HCT116 (cell line): ENCODE measurements around the gene MOB3B. TPM values are rescaled to one million over a fixed set of nuclear protein-coding genes. Genes with fewer than 3 reads are reported as not detected.

Experiments used
- ATAC-seq: fragments of 200-7000 bp; cut with Tn5 transposase; 2 replicates; pipeline ENCODE4 v1.9.1; 2020; ENCODE audit warnings: mild to moderate bottlenecking, moderate library complexity
- BruUV-seq: library from RNA; stranded (reverse); fragments of 400-500 nt; replicated peaks from 2 replicates; lab custom pipeline; 2021; lab: Mats Ljungman, UMichigan
- CTCF ChIA-PET: fragments of 300-600 bp; sonication (Branson Sonifier 250); formaldehyde crosslinking; loops from one replicate; lab custom pipeline; 2021; ENCODE audit warnings: antibody characterized with exemption; lab: Charles Lee
- POLR2A ChIA-PET: fragments of 300-600, 350-600 bp; sonication (Branson Sonifier 250); formaldehyde crosslinking; loops from one replicate; lab custom pipeline; 2021; ENCODE audit warnings: antibody characterized with exemption; lab: Charles Lee
- RAD21 ChIA-PET, 2 experiments: fragments of 300-600 bp; sonication (Branson Sonifier 250); formaldehyde crosslinking; loops; one replicate each; lab custom pipeline; 2023; ENCODE audit warnings: low total read pairs in 2 of 2; ENCODE audit not compliant: uncharacterized antibody in 2 of 2, unreplicated experiment in 2 of 2, low non-redundant PET in 1 of 2; lab: Charles Lee
- DNase-seq: peaks from one replicate; pipeline ENCODE4 v3.0.0-alpha.2; 2010; ENCODE audit warnings: low read depth, low spot score
- H2AFZ ChIP-seq: fragments of 200-600 bp; shearing (Covaris generic), sonication (generic); 2 replicates; pipeline ENCODE4 v1.6.1; 2017; ENCODE audit warnings: low read depth, mixed run types, mixed read lengths, antibody characterized with exemption, low read length; ENCODE audit not compliant: poor library complexity, severe bottlenecking
- H3K27ac ChIP-seq: 2 replicates; pipeline ENCODE4 v1.5.1; 2012; ENCODE audit warnings: low read depth, low read length
- H3K27me3 ChIP-seq: fragments of 200-600 bp; sonication (generic); 2 replicates; pipeline ENCODE4 v1.6.1; 2016; ENCODE audit warnings: mixed run types, low read length, mixed read lengths; ENCODE audit not compliant: insufficient read depth
- H3K36me3 ChIP-seq, 2 experiments: fragments of 200-500 bp in 1 of 2; fragments of 200-600 bp in 1 of 2; sonication (Bioruptor generic) in 1 of 2; sonication (generic) in 1 of 2; 2 replicates each; pipeline versions ENCODE4 v1.5.1 to v1.6.1; 2014 to 2016; ENCODE audit warnings: low read length in 2 of 2, inconsistent platforms in 1 of 2, mixed read lengths in 1 of 2, mixed run types in 1 of 2; ENCODE audit not compliant: insufficient read depth in 2 of 2, control insufficient read depth in 1 of 2
- H3K4me1 ChIP-seq, 2 experiments: fragments of 200-600 bp in 1 of 2; sonication (generic) in 1 of 2; 2 replicates each; pipeline versions ENCODE4 v1.5.1 to v1.6.1; 2012 to 2017; ENCODE audit warnings: low read length in 2 of 2, inconsistent platforms in 1 of 2, mild to moderate bottlenecking in 1 of 2, mixed read lengths in 1 of 2, mixed run types in 1 of 2, moderate library complexity in 1 of 2; ENCODE audit not compliant: insufficient read depth in 2 of 2, control insufficient read depth in 1 of 2
- H3K4me2 ChIP-seq: fragments of 200-600 bp; sonication (generic); 2 replicates; pipeline ENCODE4 v1.6.1; 2017; ENCODE audit warnings: mixed run types, low read length, mixed read lengths
- H3K4me3 ChIP-seq, 2 experiments: fragments of 200-600 bp in 1 of 2; sonication (generic) in 1 of 2; replicated peaks in 1 of 2; 2 replicates each; pipeline ENCODE4 v1.5.1; 2011 to 2016; ENCODE audit warnings: low read length in 2 of 2, control low read depth in 1 of 2, low read depth in 1 of 2, mild to moderate bottlenecking in 1 of 2, mixed read lengths in 1 of 2, mixed run types in 1 of 2
- H3K79me2 ChIP-seq: fragments of 200-600 bp; sonication (generic); 2 replicates; pipeline ENCODE4 v1.6.1; 2017; ENCODE audit warnings: mild to moderate bottlenecking, mixed run types, low read length, moderate library complexity, mixed read lengths; ENCODE audit not compliant: insufficient read depth
- H3K9ac ChIP-seq: fragments of 200-600 bp; sonication (generic); 2 replicates; pipeline ENCODE4 v1.6.1; 2016; ENCODE audit warnings: low read length, mixed read lengths
- H3K9me2 ChIP-seq: fragments of 200-600 bp; sonication (generic), shearing (Covaris generic); 2 replicates; pipeline ENCODE4 v1.6.1; 2017; ENCODE audit warnings: mixed run types, mild to moderate bottlenecking, moderate library complexity; ENCODE audit not compliant: insufficient read depth
- H3K9me3 ChIP-seq, 2 experiments: fragments of 200-500 bp in 1 of 2; fragments of 200-600 bp in 1 of 2; sonication (Bioruptor generic) in 1 of 2; sonication (generic) in 1 of 2; 2 replicates each; pipeline ENCODE4 v1.6.1; 2014 to 2017; ENCODE audit warnings: low read length in 2 of 2, mixed read lengths in 2 of 2, inconsistent platforms in 1 of 2, low read depth in 1 of 2, mild to moderate bottlenecking in 1 of 2, mixed run types in 1 of 2, moderate library complexity in 1 of 2; ENCODE audit not compliant: control insufficient read depth in 1 of 2, insufficient read depth in 1 of 2
- H4K20me1 ChIP-seq: fragments of 200-600 bp; sonication (generic), shearing (Covaris generic); 2 replicates; pipeline ENCODE4 v1.6.1; 2017; ENCODE audit warnings: mixed run types, mild to moderate bottlenecking, moderate library complexity; ENCODE audit not compliant: insufficient read depth
- CBX3 ChIP-seq: IDR thresholded peaks from 2 replicates; pipeline ENCODE4 v1.6.1; 2012; ENCODE audit warnings: low read depth
- CTCF ChIP-seq, 3 experiments: fragments of 200-600 bp in 1 of 3; sonication (generic) in 1 of 3; IDR thresholded peaks in 2 of 3; conservative IDR thresholded peaks in 1 of 3; 2 replicates each; pipeline ENCODE4 v1.5.1; 2012 to 2017; ENCODE audit warnings: low read depth in 2 of 3, low read length in 2 of 3, antibody characterized with exemption in 1 of 3, borderline replicate concordance in 1 of 3, control low read depth in 1 of 3, mild to moderate bottlenecking in 1 of 3, mixed read lengths in 1 of 3, mixed run types in 1 of 3, moderate library complexity in 1 of 3; ENCODE audit not compliant: insufficient read depth in 1 of 3
- EGR1 ChIP-seq: IDR thresholded peaks from 2 replicates; pipeline ENCODE4 v1.6.1; 2012; ENCODE audit warnings: low read depth
- ELF1 ChIP-seq: IDR thresholded peaks from 2 replicates; pipeline ENCODE4 v1.6.1; 2012; ENCODE audit warnings: low read depth, borderline replicate concordance
- EZH2 ChIP-seq: fragments of 200-600 bp; sonication (generic); IDR thresholded peaks from 2 replicates; pipeline ENCODE4 v1.6.1; 2017; ENCODE audit warnings: antibody characterized with exemption, mixed run types
- EZH2phosphoT487 ChIP-seq: fragments of 200-600 bp; IDR thresholded peaks from 2 replicates; pipeline ENCODE4 v1.6.1; 2018; ENCODE audit warnings: antibody characterized with exemption, borderline replicate concordance
- FOSL1 ChIP-seq: IDR thresholded peaks from 2 replicates; pipeline ENCODE4 v1.6.1; 2012; ENCODE audit warnings: low read depth
- JUND ChIP-seq: IDR thresholded peaks from 2 replicates; pipeline ENCODE4 v1.6.1; 2012
- POLR2A ChIP-seq: IDR thresholded peaks from 2 replicates; pipeline ENCODE4 v1.7.0; 2011; ENCODE audit warnings: borderline replicate concordance; ENCODE audit not compliant: insufficient read depth, insufficient read length; ENCODE audit errors: extremely low read depth
- POLR2AphosphoS5 ChIP-seq: IDR thresholded peaks from 2 replicates; pipeline ENCODE4 v1.6.1; 2011; ENCODE audit warnings: mild to moderate bottlenecking, low read depth, low read length, moderate library complexity
- SP1 ChIP-seq: IDR thresholded peaks from 2 replicates; pipeline ENCODE4 v1.6.1; 2012; ENCODE audit warnings: low read depth
- SRF ChIP-seq: IDR thresholded peaks from 2 replicates; pipeline ENCODE4 v1.6.1; 2012; ENCODE audit warnings: low read depth
- ZNF274 ChIP-seq: fragments of 200-500 bp; sonication (Bioruptor generic); IDR thresholded peaks from 2 replicates; pipeline ENCODE4 v1.6.1; 2014; ENCODE audit warnings: mild to moderate bottlenecking, low read depth, low read length, inconsistent platforms
- intact Hi-C: fragments of 100-400 bp; cut with micrococcal nuclease; formaldehyde crosslinking; loops from 2 replicates; pipeline ENCODE4 v1.10.0; 2022
- total RNA-seq: library from RNA; stranded (reverse); gene quantifications from one replicate; pipeline ENCODE4 v1.2.1, GENCODE V29; 2021; ENCODE audit not compliant: unreplicated experiment
- TF ChIP-seq, protein P1 (sequence below): IDR thresholded peaks from 2 replicates; pipeline ENCODE4 v1.6.1; 2011; ENCODE audit warnings: mild to moderate bottlenecking, low read length, moderate library complexity; ENCODE audit not compliant: insufficient replicate concordance; ENCODE audit errors: extremely low read depth
- TF ChIP-seq, protein P2 (sequence below): IDR thresholded peaks from 2 replicates; pipeline ENCODE4 v1.6.1; 2012

MOB3B gene
- total RNA-seq, 1 experiment from 2014 or later: 1.2 TPM

GRCh38 chr9:27475057-27475595 lies 54.5 kb downstream of the MOB3B start:
- Histone ChIP-seq H3K4me2 (no peak overlapping the region), H3K4me3 (no peak overlapping the region), H2AFZ (no peak overlapping the region), H4K20me1 (no peaks in the 10 kb centered on the region), H3K9ac (no peak overlapping the region), H3K27me3 (no peaks in the 10 kb centered on the region), H3K27ac (no peak overlapping the region), H3K36me3 (no peaks in the 10 kb centered on the region), H3K79me2 (no peaks in the 10 kb centered on the region), H3K4me1 (no peaks in the 10 kb centered on the region), H3K9me2 (no peaks in the 10 kb centered on the region), H3K9me3 (no peaks in the 10 kb centered on the region)
- TF ChIP-seq CBX3 (no peak), JUND (no peak), ELF1 (no peak), EZH2phosphoT487 (no peak), SP1 (no peak), ZNF274 (no peak), EGR1 (no peak), CTCF (IDR thresholded peaks at IDR 0.05 in 2 of 3, conservative IDR thresholded peaks at IDR 0.05 in 1 of 3; ENCODE audit: borderline replicate concordance in 1 of 3, insufficient read depth in 1 of 3, low read depth in 2 of 3, low read length in 2 of 3) (no peak), POLR2A (no peak), EZH2 (no peak), POLR2AphosphoS5 (no peak), SRF (no peak), FOSL1 (no peak)
- TF ChIP-seq, protein P1, sequence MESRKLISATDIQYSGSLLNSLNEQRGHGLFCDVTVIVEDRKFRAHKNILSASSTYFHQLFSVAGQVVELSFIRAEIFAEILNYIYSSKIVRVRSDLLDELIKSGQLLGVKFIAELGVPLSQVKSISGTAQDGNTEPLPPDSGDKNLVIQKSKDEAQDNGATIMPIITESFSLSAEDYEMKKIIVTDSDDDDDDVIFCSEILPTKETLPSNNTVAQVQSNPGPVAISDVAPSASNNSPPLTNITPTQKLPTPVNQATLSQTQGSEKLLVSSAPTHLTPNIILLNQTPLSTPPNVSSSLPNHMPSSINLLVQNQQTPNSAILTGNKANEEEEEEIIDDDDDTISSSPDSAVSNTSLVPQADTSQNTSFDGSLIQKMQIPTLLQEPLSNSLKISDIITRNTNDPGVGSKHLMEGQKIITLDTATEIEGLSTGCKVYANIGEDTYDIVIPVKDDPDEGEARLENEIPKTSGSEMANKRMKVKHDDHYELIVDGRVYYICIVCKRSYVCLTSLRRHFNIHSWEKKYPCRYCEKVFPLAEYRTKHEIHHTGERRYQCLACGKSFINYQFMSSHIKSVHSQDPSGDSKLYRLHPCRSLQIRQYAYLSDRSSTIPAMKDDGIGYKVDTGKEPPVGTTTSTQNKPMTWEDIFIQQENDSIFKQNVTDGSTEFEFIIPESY: no peak
- TF ChIP-seq, protein P2, sequence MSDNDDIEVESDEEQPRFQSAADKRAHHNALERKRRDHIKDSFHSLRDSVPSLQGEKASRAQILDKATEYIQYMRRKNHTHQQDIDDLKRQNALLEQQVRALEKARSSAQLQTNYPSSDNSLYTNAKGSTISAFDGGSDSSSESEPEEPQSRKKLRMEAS: no peak
- RAD21 ChIA-PET: no interaction called here
- CTCF ChIA-PET: no interaction called here
- ATAC-seq: no peak
- DNase-seq: no peak
- intact Hi-C loops: no loop called here
- no TSS peak for BruUV-seq
- POLR2A ChIA-PET: no interaction called here
